ENCODE results near the gene PHACTR3.
"Not testable (repeated sequence)": the region's sequence is repeated elsewhere in the genome, so short reads cannot be mapped to it uniquely, and the experiment has no call there.

DNA sequence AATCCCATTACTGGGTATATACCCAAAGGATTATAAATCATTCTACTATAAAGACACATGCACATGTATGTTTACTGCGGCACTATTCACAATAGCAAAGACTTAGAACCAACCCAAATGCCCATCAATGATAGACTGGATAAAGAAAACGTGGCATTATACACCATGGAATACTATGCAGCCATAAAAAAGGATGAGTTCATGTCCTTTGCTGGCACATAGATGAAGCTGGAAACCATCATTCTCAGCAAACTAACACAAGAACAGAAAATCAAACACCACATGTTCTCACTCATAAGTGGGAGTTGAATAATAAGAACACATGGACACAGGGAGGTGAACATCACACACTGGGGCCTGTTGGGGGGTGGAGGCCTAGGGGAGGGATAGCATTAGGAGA is 285.7 kb downstream of the PHACTR3 start:
- TF ChIP-seq, protein P1, sequence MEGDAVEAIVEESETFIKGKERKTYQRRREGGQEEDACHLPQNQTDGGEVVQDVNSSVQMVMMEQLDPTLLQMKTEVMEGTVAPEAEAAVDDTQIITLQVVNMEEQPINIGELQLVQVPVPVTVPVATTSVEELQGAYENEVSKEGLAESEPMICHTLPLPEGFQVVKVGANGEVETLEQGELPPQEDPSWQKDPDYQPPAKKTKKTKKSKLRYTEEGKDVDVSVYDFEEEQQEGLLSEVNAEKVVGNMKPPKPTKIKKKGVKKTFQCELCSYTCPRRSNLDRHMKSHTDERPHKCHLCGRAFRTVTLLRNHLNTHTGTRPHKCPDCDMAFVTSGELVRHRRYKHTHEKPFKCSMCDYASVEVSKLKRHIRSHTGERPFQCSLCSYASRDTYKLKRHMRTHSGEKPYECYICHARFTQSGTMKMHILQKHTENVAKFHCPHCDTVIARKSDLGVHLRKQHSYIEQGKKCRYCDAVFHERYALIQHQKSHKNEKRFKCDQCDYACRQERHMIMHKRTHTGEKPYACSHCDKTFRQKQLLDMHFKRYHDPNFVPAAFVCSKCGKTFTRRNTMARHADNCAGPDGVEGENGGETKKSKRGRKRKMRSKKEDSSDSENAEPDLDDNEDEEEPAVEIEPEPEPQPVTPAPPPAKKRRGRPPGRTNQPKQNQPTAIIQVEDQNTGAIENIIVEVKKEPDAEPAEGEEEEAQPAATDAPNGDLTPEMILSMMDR (IDR thresholded peaks at IDR 0.05; ENCODE audit: low read depth, low read length, poor library complexity, severe bottlenecking) = not testable (repeated sequence)
- not testable (repeated sequence) for TF ChIP-seq EZH2phosphoT487 (IDR thresholded peaks at IDR 0.05; ENCODE audit: borderline replicate concordance, low read length)
